Measurements from ENCODE around the gene ITPR3.
A peak's percentile ranks its signal among the peaks of the same experiment; 100 is the strongest.

Gene ITPR3

DNA sequence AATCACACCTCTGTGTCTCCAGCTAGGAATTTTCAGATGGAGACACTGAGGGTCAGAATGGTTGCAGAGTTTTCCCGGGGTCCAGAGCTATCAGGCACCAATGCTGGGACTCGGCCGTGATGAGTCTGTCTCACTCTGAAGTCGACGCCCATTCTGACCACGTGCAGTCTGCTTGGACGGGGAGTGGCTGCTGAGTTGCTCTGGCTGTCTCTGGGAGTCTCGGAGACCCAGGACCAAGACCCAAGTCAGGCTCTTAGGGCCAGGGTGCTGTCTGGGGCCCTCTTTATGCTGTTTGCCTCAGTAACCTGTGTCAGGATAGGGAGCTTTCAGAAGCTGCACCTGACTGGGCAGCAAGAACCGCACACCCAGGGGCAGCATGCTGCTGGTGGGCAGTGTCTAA is 121.0 kb downstream of the ITPR3 start:
- Histone ChIP-seq H3K9me3 (no peaks in the 10 kb centered on the region), H3K36me3 (no peaks in the 10 kb centered on the region), H3K4me1 (peaks cover 14% of the 10 kb centered on the region), H3K27me3 (no peaks in the 10 kb centered on the region), H3K4me3 (ENCODE audit: low read depth, low read length) (no peak overlapping the region)
- DNase-seq, result no peak
- TF ChIP-seq, protein P1, sequence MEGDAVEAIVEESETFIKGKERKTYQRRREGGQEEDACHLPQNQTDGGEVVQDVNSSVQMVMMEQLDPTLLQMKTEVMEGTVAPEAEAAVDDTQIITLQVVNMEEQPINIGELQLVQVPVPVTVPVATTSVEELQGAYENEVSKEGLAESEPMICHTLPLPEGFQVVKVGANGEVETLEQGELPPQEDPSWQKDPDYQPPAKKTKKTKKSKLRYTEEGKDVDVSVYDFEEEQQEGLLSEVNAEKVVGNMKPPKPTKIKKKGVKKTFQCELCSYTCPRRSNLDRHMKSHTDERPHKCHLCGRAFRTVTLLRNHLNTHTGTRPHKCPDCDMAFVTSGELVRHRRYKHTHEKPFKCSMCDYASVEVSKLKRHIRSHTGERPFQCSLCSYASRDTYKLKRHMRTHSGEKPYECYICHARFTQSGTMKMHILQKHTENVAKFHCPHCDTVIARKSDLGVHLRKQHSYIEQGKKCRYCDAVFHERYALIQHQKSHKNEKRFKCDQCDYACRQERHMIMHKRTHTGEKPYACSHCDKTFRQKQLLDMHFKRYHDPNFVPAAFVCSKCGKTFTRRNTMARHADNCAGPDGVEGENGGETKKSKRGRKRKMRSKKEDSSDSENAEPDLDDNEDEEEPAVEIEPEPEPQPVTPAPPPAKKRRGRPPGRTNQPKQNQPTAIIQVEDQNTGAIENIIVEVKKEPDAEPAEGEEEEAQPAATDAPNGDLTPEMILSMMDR (IDR thresholded peaks at IDR 0.05; ENCODE audit: low read depth, low read length), result no peak

DNA sequence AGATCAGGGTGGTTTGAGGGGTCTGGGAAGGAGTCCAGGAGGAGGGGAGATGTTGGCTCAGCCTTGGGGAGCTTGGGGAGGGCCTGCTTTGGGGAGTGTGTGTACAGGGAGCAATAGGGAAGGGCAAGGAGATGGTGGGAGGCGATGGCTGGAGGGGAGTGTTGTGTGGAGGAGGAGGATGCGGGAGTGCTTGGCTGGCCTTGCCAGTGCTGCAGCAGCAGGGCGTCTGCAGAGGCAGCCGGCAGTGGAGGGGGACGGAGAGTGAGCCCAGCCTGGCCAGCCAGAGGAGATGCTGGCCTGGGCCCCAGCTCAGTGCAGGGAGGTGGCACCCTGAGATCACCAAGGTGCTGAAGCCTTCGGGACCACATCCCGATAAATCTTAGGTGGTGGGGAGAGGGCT is 121.7 kb downstream of the ITPR3 start:
- H3K36me3 ChIP-seq, result no peaks in the 10 kb centered on the region
- TF ChIP-seq, protein P1 (IDR thresholded peaks at IDR 0.05; ENCODE audit: low read depth, low read length), result no peak
- H3K4me3 ChIP-seq (ENCODE audit: low read depth, low read length), result no peak overlapping the region
- DNase-seq, result no peak
- no peaks in the 10 kb centered on the region for H3K27me3 ChIP-seq
- H3K4me1 ChIP-seq, result peaks cover 14% of the 10 kb centered on the region
- H3K9me3 ChIP-seq, result no peaks in the 10 kb centered on the region

DNA sequence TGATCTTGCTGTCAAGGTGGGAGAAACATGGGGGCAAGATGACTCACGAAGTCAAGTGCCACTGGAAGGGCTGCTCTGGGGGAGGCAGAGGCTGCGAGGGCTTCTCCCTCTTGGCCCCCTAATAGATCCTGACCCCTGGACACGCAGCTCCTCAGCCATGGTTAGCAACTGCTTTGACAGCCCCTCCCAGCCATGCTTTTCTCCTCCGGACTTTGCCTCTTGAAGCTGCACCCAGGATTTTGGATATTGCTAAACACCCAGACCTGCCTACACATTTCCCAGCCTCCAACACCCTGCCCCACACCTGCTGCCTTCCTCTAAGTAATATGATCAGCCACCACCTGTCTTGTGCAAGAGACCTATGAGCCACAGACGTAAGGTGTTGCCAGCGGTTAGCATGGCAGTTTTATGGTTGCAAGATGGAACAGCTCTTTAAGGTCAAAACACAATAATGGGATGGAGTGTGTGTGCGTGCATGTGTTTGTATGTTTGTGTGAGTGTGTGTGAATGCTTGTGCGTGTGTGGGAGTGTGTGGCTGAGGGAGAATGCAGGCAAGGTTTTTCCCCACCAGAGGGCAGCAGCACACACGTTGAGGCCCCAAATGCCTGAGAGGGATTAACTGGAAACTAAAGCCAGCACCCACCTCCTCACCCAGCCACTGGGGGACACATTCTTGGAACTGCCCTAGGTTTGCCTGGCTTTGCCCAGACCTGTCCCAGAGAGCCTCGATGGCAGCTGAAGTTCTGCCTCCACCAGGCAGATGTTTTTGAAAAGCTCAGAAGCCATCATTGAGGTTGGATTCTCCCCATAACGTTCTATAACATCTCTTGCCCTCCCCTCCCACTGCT is 123.1 kb downstream of the ITPR3 start:
- Histone ChIP-seq H3K27me3 (no peaks in the 10 kb centered on the region), H3K4me3 (ENCODE audit: low read depth, low read length) (no peak overlapping the region), H3K9me3 (no peaks in the 10 kb centered on the region), H3K4me1 (peaks cover 14% of the 10 kb centered on the region), H3K36me3 (no peaks in the 10 kb centered on the region)
- peak; percentile 79 for DNase-seq
- TF ChIP-seq, protein P1 (IDR thresholded peaks at IDR 0.05; ENCODE audit: low read depth, low read length), result peak; percentile 96

DNA sequence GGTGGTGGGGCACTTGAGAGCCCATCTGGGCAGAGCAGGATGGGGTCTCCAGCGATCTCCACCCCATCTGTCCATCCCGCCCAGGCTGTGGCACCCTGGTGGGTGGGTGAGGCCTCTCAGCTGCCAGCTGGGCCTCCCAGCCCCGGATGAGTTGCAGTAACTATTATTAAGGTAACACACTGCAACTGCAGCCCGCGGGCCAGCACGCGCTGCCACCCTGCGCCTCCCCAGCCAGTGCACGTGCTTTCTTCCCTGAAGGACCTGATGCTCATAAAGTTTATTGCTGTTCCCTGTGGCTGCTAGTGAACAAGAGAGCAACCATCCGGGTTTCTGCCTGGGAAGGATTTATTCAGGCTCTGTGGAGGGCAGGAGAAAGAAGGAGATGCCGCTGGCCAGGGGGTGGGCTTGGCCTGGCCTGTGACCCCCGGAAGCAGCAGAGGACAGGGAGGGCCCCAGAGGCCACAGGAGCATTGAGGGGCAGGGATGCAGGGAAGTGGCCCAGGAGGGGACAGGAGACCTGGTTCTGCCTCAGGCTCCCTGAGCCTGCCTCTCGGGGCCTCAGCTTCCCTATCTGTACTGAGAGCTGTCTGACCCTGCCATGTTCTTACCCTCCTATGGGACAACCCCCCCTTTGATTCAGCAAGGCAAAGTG is 123.9 kb downstream of the ITPR3 start:
- Histone ChIP-seq H3K27me3 (no peaks in the 10 kb centered on the region), H3K4me3 (ENCODE audit: low read depth, low read length) (no peak overlapping the region), H3K9me3 (no peaks in the 10 kb centered on the region), H3K36me3 (no peaks in the 10 kb centered on the region), H3K4me1 (peaks cover 14% of the 10 kb centered on the region)
- TF ChIP-seq, protein P1 (IDR thresholded peaks at IDR 0.05; ENCODE audit: low read depth, low read length), result no peak
- no peak for DNase-seq

DNA sequence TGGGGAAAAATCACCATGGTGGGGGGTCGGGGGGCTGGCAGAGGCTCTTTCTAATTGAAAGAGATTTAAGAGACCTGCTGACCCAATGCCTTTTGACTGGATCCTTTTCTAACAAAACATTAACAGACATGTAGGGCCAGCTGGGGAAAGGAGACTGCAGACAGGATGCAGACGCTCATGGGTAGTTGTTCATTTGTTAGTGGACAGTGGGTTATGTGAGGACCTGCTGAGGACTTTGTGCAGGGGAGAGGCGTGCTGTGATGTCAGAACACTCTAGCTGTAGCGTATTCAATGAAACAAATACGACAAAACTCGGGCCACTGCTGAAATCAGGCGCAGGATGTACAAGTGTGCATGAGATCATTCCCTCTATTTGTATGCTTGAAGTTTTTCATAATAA is 124.4 kb downstream of the ITPR3 start:
- H3K4me3 ChIP-seq (ENCODE audit: low read depth, low read length), result no peak overlapping the region
- H3K9me3 ChIP-seq, result no peaks in the 10 kb centered on the region
- TF ChIP-seq, protein P1 (IDR thresholded peaks at IDR 0.05; ENCODE audit: low read depth, low read length), result no peak
- H3K36me3 ChIP-seq, result no peaks in the 10 kb centered on the region
- H3K4me1 ChIP-seq, result peaks cover 14% of the 10 kb centered on the region
- no peak for DNase-seq
- H3K27me3 ChIP-seq, result no peaks in the 10 kb centered on the region

Measured in BE2C (cell line).